IPS-NIHi7 (cell line): Measurements from ENCODE around the gene PROM2.

ENCODE experiments used
- DNase-seq: peaks from one replicate; pipeline ENCODE4 v3.0.0; 2012; ENCODE audit warnings: mixed read lengths; ENCODE audit errors: extremely low spot score

Gene PROM2

GRCh38 chr2:95320344-95320712, 46.1 kb downstream of the PROM2 start:
- no peak for DNase-seq

GRCh38 chr2:95320986-95321767, 46.9 kb downstream of the PROM2 start:
- no peak for DNase-seq

GRCh38 chr2:95323347-95324155, 49.3 kb downstream of the PROM2 start:
- DNase-seq: peak; percentile 81

GRCh38 chr2:95325026-95325425, 50.8 kb downstream of the PROM2 start:
- no peak for DNase-seq

GRCh38 chr2:95325590-95326432, 51.6 kb downstream of the PROM2 start:
- DNase-seq: no peak

GRCh38 chr2:95326433-95327140, 52.3 kb downstream of the PROM2 start:
- no peak for DNase-seq

- no peak for DNase-seq
These were observed 53.6 kb downstream of the PROM2 start for GRCh38 chr2:95327861-95328260.

GRCh38 chr2:95328358-95329125, 54.3 kb downstream of the PROM2 start:
- no peak for DNase-seq

GRCh38 chr2:95329401-95329800, 55.2 kb downstream of the PROM2 start:
- DNase-seq: no peak

GRCh38 chr2:95329891-95330793, 55.9 kb downstream of the PROM2 start:
- no peak for DNase-seq

- no peak for DNase-seq
These were observed 56.6 kb downstream of the PROM2 start for GRCh38 chr2:95330794-95331338.

- no peak for DNase-seq
These were observed 57.4 kb downstream of the PROM2 start for GRCh38 chr2:95331606-95332005.

GRCh38 chr2:95332036-95332435, 57.8 kb downstream of the PROM2 start:
- no peak for DNase-seq

- DNase-seq: no peak
These were observed 58.8 kb downstream of the PROM2 start for GRCh38 chr2:95333056-95333455.

- DNase-seq: no peak
These were observed 59.7 kb downstream of the PROM2 start for GRCh38 chr2:95333888-95334338.

GRCh38 chr2:95334916-95335641, 60.8 kb downstream of the PROM2 start:
- no peak for DNase-seq

GRCh38 chr2:95336406-95336805, 62.2 kb downstream of the PROM2 start:
- DNase-seq: no peak

GRCh38 chr2:95337829-95338228, 63.6 kb downstream of the PROM2 start:
- DNase-seq: no peak
